Neural crest cell (in vitro differentiated cells): ENCODE measurements around the gene CHST14. TPM values are rescaled to one million over a fixed set of nuclear protein-coding genes. Genes with fewer than 3 reads are reported as not detected.
A peak's percentile ranks its signal among the peaks of the same experiment; 100 is the strongest.

Source experiments
- DNase-seq: peaks from one replicate; pipeline ENCODE4 v3.0.0; 2021; ENCODE audit warnings: low read depth, mixed read lengths, low spot score
- H3K27ac Mint-ChIP-seq: one replicate; pipeline ENCODE4 v1.8.0; 2021; ENCODE audit warnings: mild to moderate bottlenecking, mixed read lengths; ENCODE audit not compliant: unreplicated experiment
- H3K27me3 Mint-ChIP-seq: 2 replicates; pipeline ENCODE4 v1.8.0; 2021; ENCODE audit warnings: low read depth, mild to moderate bottlenecking, mixed read lengths
- H3K36me3 Mint-ChIP-seq: 2 replicates; pipeline ENCODE4 v1.8.0; 2021; ENCODE audit warnings: low read depth, mild to moderate bottlenecking, mixed read lengths
- H3K4me1 Mint-ChIP-seq: 2 replicates; pipeline ENCODE4 v1.8.0; 2021; ENCODE audit warnings: mixed read lengths
- H3K4me3 Mint-ChIP-seq: one replicate; pipeline ENCODE4 v1.8.0; 2021; ENCODE audit warnings: mild to moderate bottlenecking, mixed read lengths
- H3K9me3 Mint-ChIP-seq: 2 replicates; pipeline ENCODE4 v1.8.0; 2021; ENCODE audit warnings: mixed read lengths
- total RNA-seq: library from RNA; stranded (reverse); gene quantifications from 2 replicates; pipeline ENCODE4 v1.2.1, GENCODE V29; 2021
- TF ChIP-seq, protein P1 (sequence below): fragments of 200-600 bp; sonication (generic); conservative IDR thresholded peaks from 2 replicates; pipeline ENCODE4 v1.5.0; 2021; ENCODE audit warnings: antibody characterized with exemption, mild to moderate bottlenecking

Gene CHST14
- total RNA-seq, 1 donor from 2014 or later, result 37.1 TPM

GRCh38 chr15:40500568-40501330 lies 30.0 kb downstream of the CHST14 start:
- H3K36me3 Mint-ChIP-seq, result no peaks in the 10 kb centered on the region
- H3K4me1 Mint-ChIP-seq, result no peaks in the 10 kb centered on the region
- H3K27me3 Mint-ChIP-seq, result peaks cover 23% of the 10 kb centered on the region
- TF ChIP-seq, protein P1, sequence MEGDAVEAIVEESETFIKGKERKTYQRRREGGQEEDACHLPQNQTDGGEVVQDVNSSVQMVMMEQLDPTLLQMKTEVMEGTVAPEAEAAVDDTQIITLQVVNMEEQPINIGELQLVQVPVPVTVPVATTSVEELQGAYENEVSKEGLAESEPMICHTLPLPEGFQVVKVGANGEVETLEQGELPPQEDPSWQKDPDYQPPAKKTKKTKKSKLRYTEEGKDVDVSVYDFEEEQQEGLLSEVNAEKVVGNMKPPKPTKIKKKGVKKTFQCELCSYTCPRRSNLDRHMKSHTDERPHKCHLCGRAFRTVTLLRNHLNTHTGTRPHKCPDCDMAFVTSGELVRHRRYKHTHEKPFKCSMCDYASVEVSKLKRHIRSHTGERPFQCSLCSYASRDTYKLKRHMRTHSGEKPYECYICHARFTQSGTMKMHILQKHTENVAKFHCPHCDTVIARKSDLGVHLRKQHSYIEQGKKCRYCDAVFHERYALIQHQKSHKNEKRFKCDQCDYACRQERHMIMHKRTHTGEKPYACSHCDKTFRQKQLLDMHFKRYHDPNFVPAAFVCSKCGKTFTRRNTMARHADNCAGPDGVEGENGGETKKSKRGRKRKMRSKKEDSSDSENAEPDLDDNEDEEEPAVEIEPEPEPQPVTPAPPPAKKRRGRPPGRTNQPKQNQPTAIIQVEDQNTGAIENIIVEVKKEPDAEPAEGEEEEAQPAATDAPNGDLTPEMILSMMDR, result no peak
- H3K27ac Mint-ChIP-seq, result no peak overlapping the region
- DNase-seq, result no peak
- H3K4me3 Mint-ChIP-seq, result no peak overlapping the region
- H3K9me3 Mint-ChIP-seq, result no peaks in the 10 kb centered on the region

DNA sequence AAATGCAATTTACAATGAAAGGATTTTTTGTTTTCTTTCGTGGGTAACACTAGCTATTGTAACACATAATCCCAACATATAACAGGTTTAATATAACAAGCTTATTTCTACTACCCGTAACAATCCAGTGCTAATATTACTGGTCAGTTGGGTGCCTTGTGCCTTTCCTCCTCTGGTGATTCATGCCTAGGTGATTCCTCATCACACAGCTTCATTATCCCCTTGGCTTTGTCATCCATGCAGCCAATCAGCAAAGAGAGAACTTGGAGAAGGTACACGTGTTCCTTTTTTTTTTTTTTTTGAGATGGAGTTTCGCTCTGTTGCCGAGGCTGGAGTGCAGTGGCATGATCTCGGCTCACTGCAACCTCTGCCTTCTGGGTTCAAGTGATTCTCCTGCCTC lies 30.7 kb downstream of the CHST14 start:
- no peak for DNase-seq
- peaks cover 2% of the 10 kb centered on the region for H3K4me1 Mint-ChIP-seq
- TF ChIP-seq, protein P1, result no peak
- H3K9me3 Mint-ChIP-seq, result no peaks in the 10 kb centered on the region
- H3K4me3 Mint-ChIP-seq, result no peak overlapping the region
- H3K27ac Mint-ChIP-seq, result no peak overlapping the region
- H3K27me3 Mint-ChIP-seq, result peaks cover 25% of the 10 kb centered on the region
- H3K36me3 Mint-ChIP-seq, result no peaks in the 10 kb centered on the region

GRCh38 chr15:40506964-40507571 lies 36.3 kb downstream of the CHST14 start:
- Mint-ChIP-seq H3K4me1 (peaks cover 21% of the 10 kb centered on the region), H3K4me3 (no peak overlapping the region), H3K36me3 (no peaks in the 10 kb centered on the region), H3K27me3 (peaks cover 58% of the 10 kb centered on the region), H3K27ac (no peak overlapping the region), H3K9me3 (no peaks in the 10 kb centered on the region)
- peak; percentile 80 for DNase-seq
- TF ChIP-seq, protein P1, result peak; percentile 74

DNA sequence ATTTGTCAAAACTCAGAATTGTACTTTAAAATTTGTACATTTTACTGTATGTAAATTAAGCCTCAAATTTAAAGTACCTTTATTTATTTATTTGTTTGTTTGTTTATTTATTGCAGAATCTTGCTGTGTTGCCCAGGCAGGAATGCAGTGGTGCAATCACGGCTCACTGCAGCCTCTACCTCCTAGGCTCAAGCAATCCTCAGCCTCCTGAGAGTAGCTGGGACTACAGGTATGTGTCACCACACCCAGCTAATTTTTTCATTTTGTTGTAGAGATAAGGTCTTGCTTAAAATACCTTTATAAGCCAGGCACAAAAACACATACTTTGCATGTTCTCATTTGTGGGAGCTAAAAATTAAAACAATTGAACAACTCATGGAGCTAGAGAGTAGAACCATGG lies 37.4 kb downstream of the CHST14 start:
- peaks cover 64% of the 10 kb centered on the region for H3K27me3 Mint-ChIP-seq
- TF ChIP-seq, protein P1, result no peak
- H3K4me1 Mint-ChIP-seq, result peaks cover 26% of the 10 kb centered on the region
- DNase-seq, result no peak
- H3K36me3 Mint-ChIP-seq, result no peaks in the 10 kb centered on the region
- H3K9me3 Mint-ChIP-seq, result no peaks in the 10 kb centered on the region
- H3K4me3 Mint-ChIP-seq, result peak overlapping the region; percentile 13
- no peak overlapping the region for H3K27ac Mint-ChIP-seq

DNA sequence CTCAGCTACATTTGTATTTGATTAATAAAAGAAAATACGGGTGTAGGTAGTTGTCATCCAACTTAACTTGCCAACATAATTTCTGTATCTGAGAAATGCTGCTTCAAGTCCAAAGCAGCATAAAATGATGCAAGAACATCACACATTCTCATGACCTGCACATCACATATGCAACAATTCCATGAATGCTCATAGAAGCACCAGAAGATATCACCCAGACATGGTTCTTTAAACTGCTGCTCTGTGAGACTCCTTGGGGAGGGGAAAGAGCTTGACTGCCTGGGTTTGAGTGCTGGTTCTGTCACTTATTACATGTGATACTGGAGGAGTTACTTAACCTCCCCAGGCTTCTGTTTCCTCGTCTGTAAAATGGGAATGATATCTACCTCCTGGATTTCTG lies 39.4 kb downstream of the CHST14 start:
- H3K4me3 Mint-ChIP-seq, result no peak overlapping the region
- H3K27ac Mint-ChIP-seq, result no peak overlapping the region
- H3K36me3 Mint-ChIP-seq, result no peaks in the 10 kb centered on the region
- DNase-seq, result no peak
- no peaks in the 10 kb centered on the region for H3K9me3 Mint-ChIP-seq
- peaks cover 69% of the 10 kb centered on the region for H3K27me3 Mint-ChIP-seq
- TF ChIP-seq, protein P1, result no peak
- H3K4me1 Mint-ChIP-seq, result peaks cover 26% of the 10 kb centered on the region
